T-cell (primary cell): Measurements from ENCODE around the gene ZCCHC18. TPM values are rescaled to one million over a fixed set of nuclear protein-coding genes. Genes with fewer than 3 reads are reported as not detected.

ENCODE experiments used
- ATAC-seq, 4 experiments: fragments of 200-7000 bp in 3 of 4; fragments of 150-1000 bp in 1 of 4; cut with Tn5 transposase; replicated peaks in 1 of 4; 1 replicate in 3 of 4; 2 replicates in 1 of 4; pipeline ENCODE4 v1.10.0; 2021; ENCODE audit warnings: moderate library complexity in 3 of 4, mild to moderate bottlenecking in 2 of 4, moderate number of reproducible peaks in 1 of 4
- CTCF ChIA-PET, 2 donors: fragments of 300-600 bp; sonication (Branson Sonifier 250); formaldehyde crosslinking; loops; one replicate each; lab custom pipeline; 2022; ENCODE audit warnings: antibody characterized with exemption in 2 of 2; lab: Charles Lee
- POLR2A ChIA-PET, 2 donors: fragments of 300-600 bp; sonication (Branson Sonifier 250); formaldehyde crosslinking; loops; one replicate each; lab custom pipeline; 2022; ENCODE audit warnings: antibody characterized with exemption in 2 of 2; lab: Charles Lee
- DNase-seq, 35 experiments: peaks; one replicate each; pipeline versions ENCODE4 v3.0.0 to v3.0.0-alpha.2; 2013 to 2023
- H3K27ac ChIP-seq: one replicate; pipeline ENCODE4 v1.5.1; 2013; ENCODE audit warnings: low read length
- H3K27me3 ChIP-seq, 2 experiments: replicated peaks in 1 of 2; 1 replicate in 1 of 2; 2 replicates in 1 of 2; pipeline versions ENCODE4 v1.6.1 to v1.7.0; 2013; ENCODE audit warnings: low read length in 1 of 2, mixed read lengths in 1 of 2; ENCODE audit not compliant: control insufficient read depth in 2 of 2, insufficient read depth in 2 of 2; ENCODE audit errors: extremely low read depth in 1 of 2
- H3K36me3 ChIP-seq, 2 donors: 1 replicate in 1 of 2; 2 replicates in 1 of 2; pipeline versions ENCODE4 v1.6.1 to v1.7.0; 2013; ENCODE audit warnings: low read length in 1 of 2; ENCODE audit not compliant: control insufficient read depth in 2 of 2, insufficient read depth in 1 of 2; ENCODE audit errors: extremely low read depth in 1 of 2
- H3K4me1 ChIP-seq, 2 experiments: 1 replicate in 1 of 2; 2 replicates in 1 of 2; pipeline versions ENCODE4 v1.6.1 to v1.7.0; 2013; ENCODE audit warnings: low read length in 2 of 2, mixed read lengths in 1 of 2; ENCODE audit not compliant: insufficient read depth in 2 of 2, control insufficient read depth in 1 of 2; ENCODE audit errors: extremely low read depth in 1 of 2
- H3K4me3 ChIP-seq, 2 donors: 1 replicate in 1 of 2; 2 replicates in 1 of 2; pipeline versions ENCODE4 v1.5.1 to v1.7.0; 2013; ENCODE audit warnings: mild to moderate bottlenecking in 2 of 2, low read length in 1 of 2, moderate library complexity in 1 of 2; ENCODE audit not compliant: control insufficient read depth in 1 of 2; ENCODE audit errors: extremely low read depth in 1 of 2
- H3K9me3 ChIP-seq: 2 replicates; pipeline ENCODE4 v1.7.0; 2013
- H3K27ac Mint-ChIP-seq, 2 donors: one replicate each; pipeline ENCODE4 v1.8.0; 2020 to 2021; ENCODE audit warnings: mild to moderate bottlenecking in 2 of 2, mixed read lengths in 2 of 2
- H3K27me3 Mint-ChIP-seq, 2 donors: one replicate each; pipeline ENCODE4 v1.8.0; 2021 to 2022; ENCODE audit warnings: mixed read lengths in 2 of 2
- H3K36me3 Mint-ChIP-seq: one replicate; pipeline ENCODE4 v1.8.0; 2021; ENCODE audit warnings: mixed read lengths
- H3K4me1 Mint-ChIP-seq, 3 donors: one replicate each; pipeline ENCODE4 v1.8.0; 2020 to 2022; ENCODE audit warnings: mixed read lengths in 3 of 3, mild to moderate bottlenecking in 1 of 3
- H3K4me3 Mint-ChIP-seq, 3 donors: one replicate each; pipeline ENCODE4 v1.8.0; 2020 to 2022; ENCODE audit warnings: mild to moderate bottlenecking in 3 of 3, mixed read lengths in 3 of 3, moderate library complexity in 3 of 3
- H3K9me3 Mint-ChIP-seq, 3 donors: one replicate each; pipeline ENCODE4 v1.8.0; 2020 to 2022; ENCODE audit warnings: mixed read lengths in 3 of 3
- WGBS: methylation state at CpG from one replicate; pipeline ENCODE4 v1.1.5; 2013; ENCODE audit warnings: missing lambda C conversion rate; ENCODE audit not compliant: insufficient coverage; 5-methylcytosine and 5-hydroxymethylcytosine counted together
- total RNA-seq, 35 experiments: library from RNA in 6 of 35; stranded (reverse) in 6 of 35; fragments of 120-200 nt in 1 of 35; gene quantifications; one replicate each; pipeline versions ENCODE4 v1.2.1 to v1.2.4 and lab custom pipeline; 2013 to 2026

ZCCHC18 gene
- total RNA-seq, 5 donors from 2014 or later (not counting 1 experiment from before 2014, with no cell fraction given), result 2.7 to 18.4 (median 10.3) TPM

DNA sequence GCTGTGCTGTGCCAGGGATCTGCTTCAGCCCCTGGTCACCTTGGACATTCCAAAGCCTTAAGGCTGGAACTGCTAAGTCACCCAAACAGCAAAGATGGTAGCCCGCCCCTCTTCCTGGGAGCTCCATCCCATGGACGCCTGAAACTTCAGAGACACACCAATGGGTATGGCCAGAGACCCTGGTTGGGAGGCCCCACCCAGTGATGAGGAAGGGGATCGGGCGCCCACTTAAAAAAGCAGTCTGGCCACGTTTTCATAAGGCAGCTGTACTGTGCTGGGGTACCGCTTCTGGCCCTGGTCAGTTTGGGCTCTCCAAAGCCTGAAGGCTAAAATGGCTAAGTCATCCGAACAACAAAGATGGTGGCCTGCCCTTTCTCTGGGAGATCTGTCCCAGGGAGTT, 26.8 kb upstream of the ZCCHC18 start:
- H3K9me3 Mint-ChIP-seq, result no peaks in the 10 kb centered on the region
- no peaks in the 10 kb centered on the region for H3K36me3 Mint-ChIP-seq
- no peaks in the 10 kb centered on the region for H3K36me3 ChIP-seq
- ATAC-seq (no peak), DNase-seq (no peak)
- no peak overlapping the region for H3K4me3 ChIP-seq
- no peaks in the 10 kb centered on the region for H3K4me1 Mint-ChIP-seq
- H3K4me1 ChIP-seq, result no peaks in the 10 kb centered on the region
- H3K27me3 Mint-ChIP-seq, result peaks cover 9 to 11% of the 10 kb centered on the region in 2 donors
- WGBS, result 73% methylated on average over 3 of the region's 7 CpGs
- no peak overlapping the region for H3K27ac Mint-ChIP-seq
- ChIA-PET CTCF (no interaction called here), POLR2A (no interaction called here)
- peaks cover 0 to 18% of the 10 kb centered on the region in 2 experiments for H3K27me3 ChIP-seq
- H3K9me3 ChIP-seq, result no peaks in the 10 kb centered on the region
- no peak overlapping the region for H3K4me3 Mint-ChIP-seq
- H3K27ac ChIP-seq, result no peak overlapping the region

DNA sequence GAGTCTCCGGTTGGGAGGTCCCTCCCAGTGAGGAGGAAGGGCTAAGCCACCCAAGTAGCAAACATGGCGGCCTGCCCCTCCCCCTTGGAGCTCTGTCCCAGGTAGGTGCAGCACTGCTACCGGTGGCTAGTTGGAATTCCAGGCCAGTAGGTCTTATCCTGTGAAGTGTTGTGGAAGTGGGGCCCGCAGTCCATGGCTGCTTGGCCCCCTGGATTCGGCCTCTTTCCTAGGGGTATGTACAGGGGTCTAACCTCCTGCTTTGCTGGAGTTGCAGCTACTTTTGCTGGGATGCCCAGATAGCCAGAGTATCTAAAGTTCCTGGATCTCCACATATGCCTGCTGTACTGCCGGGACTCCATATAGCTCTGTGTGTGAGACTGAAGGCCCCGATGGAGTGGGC, 26.4 kb upstream of the ZCCHC18 start:
- Mint-ChIP-seq H3K27me3 (peaks cover 9 to 12% of the 10 kb centered on the region in 2 donors), H3K36me3 (no peaks in the 10 kb centered on the region), H3K4me3 (no peak overlapping the region), H3K27ac (no peak overlapping the region), H3K4me1 (no peaks in the 10 kb centered on the region), H3K9me3 (no peaks in the 10 kb centered on the region)
- Histone ChIP-seq H3K36me3 (no peaks in the 10 kb centered on the region), H3K27me3 (peaks cover 0 to 18% of the 10 kb centered on the region in 2 experiments), H3K9me3 (no peaks in the 10 kb centered on the region), H3K4me1 (no peaks in the 10 kb centered on the region), H3K27ac (no peak overlapping the region), H3K4me3 (no peak overlapping the region)
- POLR2A ChIA-PET, result no interaction called here
- CTCF ChIA-PET, result no interaction called here
- WGBS, result no CpG with 5 or more reads among the region's 7 CpGs
- no peak for ATAC-seq
- DNase-seq, result no peak

DNA sequence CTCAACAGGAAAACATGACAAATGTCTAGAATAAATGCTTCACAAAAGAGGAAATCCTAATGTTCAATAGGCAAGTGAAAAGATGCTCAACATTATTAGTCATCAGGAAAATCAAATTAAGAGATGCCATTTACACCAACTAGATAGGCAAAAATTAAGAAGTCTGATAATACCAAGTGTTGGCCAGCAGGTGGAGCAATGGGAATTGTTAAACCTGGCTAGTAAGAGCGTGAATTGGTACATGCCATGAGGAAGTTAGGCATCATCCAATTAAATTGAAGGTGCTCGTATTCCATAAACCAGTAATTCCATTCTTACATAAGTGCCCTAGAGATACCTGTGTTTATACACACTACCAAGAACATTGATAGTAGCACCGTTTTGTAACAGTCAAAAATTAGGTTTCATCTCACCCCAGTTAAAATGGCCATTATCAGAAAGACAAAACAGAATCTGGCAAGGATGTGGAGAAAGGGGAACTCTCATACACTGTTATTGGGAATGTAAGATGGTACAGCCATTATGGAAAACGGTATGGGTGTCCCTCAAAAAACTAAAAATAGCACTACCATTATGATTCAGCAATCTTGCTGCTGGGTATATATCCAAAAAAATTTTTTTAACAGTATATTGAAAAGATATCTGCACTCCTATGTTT, 14.0 kb upstream of the ZCCHC18 start:
- no peaks in the 10 kb centered on the region for H3K36me3 Mint-ChIP-seq
- no peaks in the 10 kb centered on the region for H3K9me3 ChIP-seq
- peak; percentile 51 to 74 (median 70) for ATAC-seq
- no peak overlapping the region for H3K4me3 Mint-ChIP-seq
- H3K4me1 Mint-ChIP-seq, result peaks cover 0 to 5% (median 3%) of the 10 kb centered on the region in 3 donors
- peaks cover 0 to 2% of the 10 kb centered on the region in 2 experiments for H3K27me3 ChIP-seq
- H3K27me3 Mint-ChIP-seq, result peaks cover 0 to 34% of the 10 kb centered on the region in 2 donors
- no peak overlapping the region for H3K27ac Mint-ChIP-seq
- no peaks in the 10 kb centered on the region for H3K4me1 ChIP-seq
- peak in 30 of 35 experiments; percentile 11 to 83 (median 42) for DNase-seq
- WGBS, result no CpG with 5 or more reads among the region's 4 CpGs
- H3K9me3 Mint-ChIP-seq, result no peaks in the 10 kb centered on the region
- H3K36me3 ChIP-seq, result no peaks in the 10 kb centered on the region
- no peak overlapping the region for H3K4me3 ChIP-seq
- ChIA-PET POLR2A (no interaction called here), CTCF (interaction anchor here (0.6 to 3.0 kb wide), 7 partner anchors 13 to 67 kb away, joined by 3 to 27 read pairs (median 6); partner anchors contain the start of gene ZCCHC18 (in 1 of the 2))
- no peak overlapping the region for H3K27ac ChIP-seq

DNA sequence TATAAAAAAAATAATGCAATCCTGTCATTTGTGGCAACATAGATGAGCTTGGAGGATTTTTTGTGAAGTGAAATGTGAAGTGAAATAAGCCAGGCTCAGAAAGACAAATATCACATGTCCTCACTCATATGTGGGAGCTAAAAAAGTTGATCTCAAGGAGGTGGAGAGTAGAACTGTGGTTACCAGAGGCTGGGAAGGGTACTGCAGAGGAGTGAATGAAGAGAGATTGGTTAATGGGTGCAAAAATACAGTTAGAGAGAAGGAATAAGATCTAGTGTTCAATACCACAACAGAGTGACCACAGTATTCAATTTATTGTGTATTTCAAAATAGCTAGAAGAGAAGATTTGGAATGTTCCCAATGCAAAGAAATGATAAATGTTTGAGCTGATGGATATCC, 13.4 kb upstream of the ZCCHC18 start:
- Mint-ChIP-seq H3K9me3 (no peaks in the 10 kb centered on the region), H3K4me1 (peaks cover 0 to 5% (median 3%) of the 10 kb centered on the region in 3 donors), H3K4me3 (no peak overlapping the region), H3K27me3 (peaks cover 0 to 31% of the 10 kb centered on the region in 2 donors), H3K36me3 (no peaks in the 10 kb centered on the region), H3K27ac (peak overlapping the region in 1 of 2 donors; percentile 34)
- Histone ChIP-seq H3K27ac (no peak overlapping the region), H3K4me1 (no peaks in the 10 kb centered on the region), H3K9me3 (no peaks in the 10 kb centered on the region), H3K4me3 (no peak overlapping the region), H3K27me3 (peaks cover 0 to 2% of the 10 kb centered on the region in 2 experiments), H3K36me3 (no peaks in the 10 kb centered on the region)
- DNase-seq (no peak), ATAC-seq (no peak)
- ChIA-PET CTCF (interaction anchor here (0.8 to 3.0 kb wide), 7 partner anchors 10 to 67 kb away, joined by 3 to 27 read pairs (median 7); partner anchors contain the start of gene ZCCHC18 (in 1 of the 2)), POLR2A (interaction anchor here in 1 of 2 donors (0.7 kb wide), 1 partner anchor 27 kb away, joined by 3 read pairs; no protein-coding TSS in a partner anchor)

DNA sequence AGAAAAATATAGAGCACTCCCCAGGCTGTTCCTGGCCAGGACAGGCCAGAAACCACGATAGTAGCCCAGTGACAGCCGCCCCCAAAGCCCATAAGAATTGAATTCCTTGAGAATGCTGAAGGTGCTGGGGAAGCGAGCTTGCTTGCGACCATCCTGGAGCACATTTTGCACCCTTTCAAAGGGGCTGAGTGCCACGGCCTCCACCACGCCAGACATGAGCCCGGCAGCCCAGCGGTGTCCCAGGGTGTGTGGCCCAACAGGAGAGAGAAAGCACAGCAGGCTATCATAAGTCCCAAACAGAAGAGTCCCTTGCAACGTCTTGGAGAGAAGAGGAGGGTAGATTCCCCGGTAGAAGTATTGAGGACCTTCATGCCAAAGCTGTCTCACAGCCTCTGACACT, 7.6 kb upstream of the ZCCHC18 start:
- Histone ChIP-seq H3K27me3 (no peaks in the 10 kb centered on the region), H3K4me1 (peaks cover 0 to 28% of the 10 kb centered on the region in 2 experiments), H3K27ac (no peak overlapping the region), H3K36me3 (peaks cover 0 to 2% of the 10 kb centered on the region in 2 donors), H3K4me3 (no peak overlapping the region), H3K9me3 (no peaks in the 10 kb centered on the region)
- Mint-ChIP-seq H3K4me1 (peaks cover 0 to 19% (median 6%) of the 10 kb centered on the region in 3 donors), H3K4me3 (no peak overlapping the region), H3K27ac (no peak overlapping the region), H3K36me3 (no peaks in the 10 kb centered on the region), H3K27me3 (peaks cover 0 to 20% of the 10 kb centered on the region in 2 donors), H3K9me3 (no peaks in the 10 kb centered on the region)
- ATAC-seq, result no peak
- CTCF ChIA-PET, result no interaction called here
- WGBS, result 100% methylated on average over 3 of the region's 10 CpGs
- POLR2A ChIA-PET, result no interaction called here
- no peak for DNase-seq

DNA sequence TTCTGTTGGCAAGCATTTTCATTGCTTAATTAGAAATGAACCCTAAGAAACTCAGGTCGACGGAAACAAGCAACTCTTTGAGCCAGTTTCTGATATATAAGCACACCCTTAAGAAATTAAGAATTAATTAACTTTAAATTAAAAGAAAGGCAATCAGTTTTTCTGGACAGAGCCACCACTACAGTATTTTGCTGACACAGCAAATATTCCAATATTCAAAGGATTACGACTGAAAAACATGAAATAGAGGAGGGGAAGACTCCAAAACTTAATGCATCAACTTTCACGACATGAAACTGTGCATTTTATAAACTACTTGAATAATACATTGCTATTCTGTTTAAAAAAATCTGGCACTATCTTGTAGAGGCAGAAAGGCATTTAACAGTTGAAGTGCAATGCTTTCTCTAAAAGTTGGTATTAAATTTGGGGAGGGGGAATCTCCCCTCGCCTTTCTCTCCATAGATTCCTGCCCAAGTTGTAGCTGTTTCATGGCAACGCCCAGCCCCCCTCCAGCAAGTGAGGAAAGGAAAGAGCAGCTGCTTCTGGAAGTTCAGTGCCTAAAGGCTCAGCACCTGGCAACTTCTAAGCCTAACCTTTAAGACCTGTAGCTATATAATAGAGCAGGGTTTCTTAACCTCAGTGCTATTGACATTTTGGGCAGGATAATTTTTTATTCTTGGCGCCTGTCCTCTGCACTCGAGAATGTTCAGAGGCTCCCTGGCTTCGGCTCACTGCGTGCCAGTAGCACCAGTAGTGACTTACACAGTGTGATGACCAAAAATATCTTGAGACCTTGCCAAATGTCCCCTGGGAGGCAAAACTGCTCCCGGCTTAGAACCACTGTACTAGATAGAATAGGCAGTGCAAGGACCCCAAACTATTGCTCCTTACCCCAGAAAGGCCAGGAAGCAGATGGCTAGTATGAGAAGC, 6.7 kb upstream of the ZCCHC18 start:
- ChIA-PET CTCF (no interaction called here), POLR2A (interaction anchor here in 1 of 2 donors (0.6 kb wide), 1 partner anchor 77 kb away, joined by 3 read pairs; no protein-coding TSS in a partner anchor)
- H3K36me3 ChIP-seq, result peaks cover 0 to 2% of the 10 kb centered on the region in 2 donors
- Mint-ChIP-seq H3K27ac (no peak overlapping the region), H3K4me3 (no peak overlapping the region), H3K9me3 (no peaks in the 10 kb centered on the region), H3K27me3 (peaks cover 0 to 18% of the 10 kb centered on the region in 2 donors), H3K36me3 (no peaks in the 10 kb centered on the region), H3K4me1 (peaks cover 8 to 27% (median 13%) of the 10 kb centered on the region in 3 donors)
- H3K27ac ChIP-seq, result no peak overlapping the region
- no CpG with 5 or more reads among the region's 11 CpGs for WGBS
- no peak for DNase-seq
- H3K4me1 ChIP-seq, result peaks cover 0 to 36% of the 10 kb centered on the region in 2 experiments
- ATAC-seq, result no peak
- no peak overlapping the region for H3K4me3 ChIP-seq
- no peaks in the 10 kb centered on the region for H3K9me3 ChIP-seq
- H3K27me3 ChIP-seq, result no peaks in the 10 kb centered on the region
